Loucy (cell line): ENCODE measurements around the gene RFX3.

Experiments used
- EZH2phosphoT487 ChIP-seq: fragments of 200-600 bp; IDR thresholded peaks from 2 replicates; pipeline ENCODE4 v1.6.1; 2018; ENCODE audit warnings: antibody characterized with exemption, mild to moderate bottlenecking, moderate library complexity, borderline replicate concordance
- TF ChIP-seq, protein P1 (sequence below): fragments of 200-600 bp; sonication (generic); conservative IDR thresholded peaks from 2 replicates; pipeline ENCODE4 v1.5.1; 2014; ENCODE audit warnings: mild to moderate bottlenecking, antibody characterized with exemption, low read length

DNA sequence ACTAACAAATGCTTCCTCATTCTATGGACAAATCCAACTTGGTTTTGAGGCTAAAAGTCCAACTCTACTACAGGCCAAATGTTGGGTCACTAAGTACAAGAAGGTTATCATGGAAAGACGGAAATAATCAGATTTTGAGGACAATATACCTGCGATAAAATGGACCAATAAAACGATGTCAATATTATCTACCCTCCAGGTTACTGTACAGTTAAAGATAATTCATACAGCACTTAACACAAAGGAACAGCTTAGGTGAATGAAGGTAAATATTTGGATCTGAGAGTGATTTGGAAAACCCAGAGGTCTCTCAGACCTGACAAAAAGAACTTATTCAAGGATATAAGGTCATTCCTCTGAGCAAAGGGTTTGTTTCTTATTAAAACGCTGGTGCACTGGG lies 352.4 kb downstream of the RFX3 start:
- TF ChIP-seq, protein P1, sequence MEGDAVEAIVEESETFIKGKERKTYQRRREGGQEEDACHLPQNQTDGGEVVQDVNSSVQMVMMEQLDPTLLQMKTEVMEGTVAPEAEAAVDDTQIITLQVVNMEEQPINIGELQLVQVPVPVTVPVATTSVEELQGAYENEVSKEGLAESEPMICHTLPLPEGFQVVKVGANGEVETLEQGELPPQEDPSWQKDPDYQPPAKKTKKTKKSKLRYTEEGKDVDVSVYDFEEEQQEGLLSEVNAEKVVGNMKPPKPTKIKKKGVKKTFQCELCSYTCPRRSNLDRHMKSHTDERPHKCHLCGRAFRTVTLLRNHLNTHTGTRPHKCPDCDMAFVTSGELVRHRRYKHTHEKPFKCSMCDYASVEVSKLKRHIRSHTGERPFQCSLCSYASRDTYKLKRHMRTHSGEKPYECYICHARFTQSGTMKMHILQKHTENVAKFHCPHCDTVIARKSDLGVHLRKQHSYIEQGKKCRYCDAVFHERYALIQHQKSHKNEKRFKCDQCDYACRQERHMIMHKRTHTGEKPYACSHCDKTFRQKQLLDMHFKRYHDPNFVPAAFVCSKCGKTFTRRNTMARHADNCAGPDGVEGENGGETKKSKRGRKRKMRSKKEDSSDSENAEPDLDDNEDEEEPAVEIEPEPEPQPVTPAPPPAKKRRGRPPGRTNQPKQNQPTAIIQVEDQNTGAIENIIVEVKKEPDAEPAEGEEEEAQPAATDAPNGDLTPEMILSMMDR = no peak
- TF ChIP-seq EZH2phosphoT487 = no peak
